Progenitor cell of endocrine pancreas (in vitro differentiated cells): Measurements from ENCODE around the gene LRRC74A. TPM values are rescaled to one million over a fixed set of nuclear protein-coding genes. Genes with fewer than 3 reads are reported as not detected.
"Not testable (repeated sequence)": the region's sequence is repeated elsewhere in the genome, so short reads cannot be mapped to it uniquely, and the experiment has no call there.

ENCODE experiments used
- DNase-seq: peaks from one replicate; pipeline ENCODE4 v3.0.0; 2021; ENCODE audit warnings: low spot score; ENCODE audit not compliant: unreplicated experiment
- H3K27ac Mint-ChIP-seq: 2 replicates; pipeline ENCODE4 v1.8.0; 2021; ENCODE audit warnings: mild to moderate bottlenecking, moderate library complexity, mixed read lengths
- H3K27me3 Mint-ChIP-seq: 2 replicates; pipeline ENCODE4 v1.8.0; 2021; ENCODE audit warnings: mixed read lengths
- H3K36me3 Mint-ChIP-seq: 2 replicates; pipeline ENCODE4 v1.8.0; 2022; ENCODE audit warnings: mixed read lengths; ENCODE audit not compliant: insufficient read depth
- H3K4me1 Mint-ChIP-seq: 2 replicates; pipeline ENCODE4 v1.8.0; 2021; ENCODE audit warnings: low read depth, mixed read lengths
- H3K4me3 Mint-ChIP-seq: 2 replicates; pipeline ENCODE4 v1.8.0; 2021; ENCODE audit warnings: low read depth, mild to moderate bottlenecking, moderate library complexity, mixed read lengths
- H3K9me3 Mint-ChIP-seq: 2 replicates; pipeline ENCODE4 v1.8.0; 2021; ENCODE audit warnings: low read depth, mixed read lengths
- total RNA-seq: library from RNA; stranded (reverse); gene quantifications from 2 replicates; pipeline ENCODE4 v1.2.1, GENCODE V29; 2021
- TF ChIP-seq, protein P1 (sequence below): fragments of 200-600 bp; sonication (generic); IDR thresholded peaks from one replicate; pipeline ENCODE4 v1.5.0; 2021; ENCODE audit warnings: antibody characterized with exemption, mild to moderate bottlenecking; ENCODE audit not compliant: unreplicated experiment

Gene LRRC74A
- total RNA-seq, 1 donor from 2014 or later: not detected

DNA sequence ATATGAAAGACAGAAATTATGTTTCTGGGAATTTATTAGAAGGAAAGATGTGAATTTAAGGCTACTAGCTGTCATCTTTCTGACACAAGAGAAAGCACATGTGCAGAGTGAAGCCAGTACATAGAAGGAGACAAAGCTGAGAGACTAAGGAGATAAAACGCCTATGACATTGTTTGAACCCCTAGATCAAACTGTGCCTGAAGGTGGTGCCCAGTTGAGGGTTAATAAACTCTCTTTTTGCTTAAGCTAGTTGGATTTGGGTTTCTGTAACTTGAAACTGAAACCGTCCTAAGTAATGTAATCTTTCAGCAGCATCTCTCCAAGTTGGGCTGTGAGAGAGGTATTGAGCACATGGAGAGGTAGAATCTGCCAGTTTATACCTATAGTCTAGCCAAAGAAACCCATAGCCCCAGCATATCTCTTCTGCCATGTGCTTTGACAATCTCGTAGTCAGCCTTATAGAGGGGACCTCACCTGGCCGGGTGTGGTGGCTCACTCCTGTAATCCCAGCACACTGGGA, 84.2 kb downstream of the LRRC74A start:
- peaks cover 9% of the 10 kb centered on the region for H3K4me1 Mint-ChIP-seq
- DNase-seq: no peak
- no peaks in the 10 kb centered on the region for H3K36me3 Mint-ChIP-seq
- H3K27me3 Mint-ChIP-seq: no peaks in the 10 kb centered on the region
- no peak overlapping the region for H3K27ac Mint-ChIP-seq
- TF ChIP-seq, protein P1, sequence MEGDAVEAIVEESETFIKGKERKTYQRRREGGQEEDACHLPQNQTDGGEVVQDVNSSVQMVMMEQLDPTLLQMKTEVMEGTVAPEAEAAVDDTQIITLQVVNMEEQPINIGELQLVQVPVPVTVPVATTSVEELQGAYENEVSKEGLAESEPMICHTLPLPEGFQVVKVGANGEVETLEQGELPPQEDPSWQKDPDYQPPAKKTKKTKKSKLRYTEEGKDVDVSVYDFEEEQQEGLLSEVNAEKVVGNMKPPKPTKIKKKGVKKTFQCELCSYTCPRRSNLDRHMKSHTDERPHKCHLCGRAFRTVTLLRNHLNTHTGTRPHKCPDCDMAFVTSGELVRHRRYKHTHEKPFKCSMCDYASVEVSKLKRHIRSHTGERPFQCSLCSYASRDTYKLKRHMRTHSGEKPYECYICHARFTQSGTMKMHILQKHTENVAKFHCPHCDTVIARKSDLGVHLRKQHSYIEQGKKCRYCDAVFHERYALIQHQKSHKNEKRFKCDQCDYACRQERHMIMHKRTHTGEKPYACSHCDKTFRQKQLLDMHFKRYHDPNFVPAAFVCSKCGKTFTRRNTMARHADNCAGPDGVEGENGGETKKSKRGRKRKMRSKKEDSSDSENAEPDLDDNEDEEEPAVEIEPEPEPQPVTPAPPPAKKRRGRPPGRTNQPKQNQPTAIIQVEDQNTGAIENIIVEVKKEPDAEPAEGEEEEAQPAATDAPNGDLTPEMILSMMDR: no peak
- no peak overlapping the region for H3K4me3 Mint-ChIP-seq
- no peaks in the 10 kb centered on the region for H3K9me3 Mint-ChIP-seq

DNA sequence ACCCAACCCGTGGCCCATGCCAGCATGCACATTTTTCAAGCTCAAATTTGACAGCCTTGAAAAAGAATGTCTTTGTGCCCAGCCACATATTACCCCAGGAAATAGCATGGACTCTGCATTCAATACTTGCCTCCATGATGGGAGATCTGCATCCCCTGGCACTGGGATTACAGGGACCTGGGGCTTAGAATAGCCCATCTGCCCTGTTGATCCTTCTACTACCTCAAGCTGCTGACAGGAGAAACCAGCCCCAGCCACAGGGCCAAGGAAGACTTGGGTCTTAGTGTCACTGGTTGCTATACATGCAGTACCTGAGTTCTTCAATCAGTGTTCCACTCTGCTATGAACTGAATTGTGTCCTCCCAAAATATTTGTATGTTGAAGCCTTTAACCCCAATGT, 85.3 kb downstream of the LRRC74A start:
- DNase-seq: no peak
- H3K9me3 Mint-ChIP-seq: no peaks in the 10 kb centered on the region
- TF ChIP-seq, protein P1: no peak
- no peaks in the 10 kb centered on the region for H3K27me3 Mint-ChIP-seq
- peaks cover 13% of the 10 kb centered on the region for H3K4me1 Mint-ChIP-seq
- H3K36me3 Mint-ChIP-seq: no peaks in the 10 kb centered on the region
- no peak overlapping the region for H3K4me3 Mint-ChIP-seq
- peak overlapping the region; percentile 24 for H3K27ac Mint-ChIP-seq

DNA sequence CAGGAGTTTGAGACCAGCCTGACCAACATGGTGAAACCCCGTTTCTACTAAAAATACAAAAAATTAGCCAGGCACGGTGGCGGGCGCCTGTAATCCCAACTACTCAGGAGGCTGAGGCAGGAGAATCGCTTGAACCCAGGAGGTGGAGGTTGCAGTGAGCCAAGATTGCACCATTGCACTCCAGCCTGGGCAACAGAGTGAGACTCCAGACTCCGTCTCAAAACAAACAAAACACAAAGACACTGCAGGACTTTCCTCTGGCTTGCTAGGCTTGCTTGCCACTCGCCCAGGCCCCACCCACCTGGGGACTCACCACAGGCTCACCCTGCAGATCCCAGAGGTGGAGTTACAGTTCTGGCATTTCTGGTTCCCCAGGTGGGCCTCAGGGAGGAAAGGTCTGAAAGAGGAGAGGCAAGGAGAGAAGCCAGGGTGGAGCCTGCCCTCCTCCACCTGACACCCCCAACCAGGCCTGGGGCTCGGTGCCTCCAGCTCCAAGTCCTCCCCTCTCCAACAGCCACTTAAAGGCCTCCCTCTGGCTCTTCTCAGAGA, 88.4 kb downstream of the LRRC74A start:
- not testable (repeated sequence) for H3K4me3 Mint-ChIP-seq, H3K27ac Mint-ChIP-seq, DNase-seq, H3K36me3 Mint-ChIP-seq, H3K27me3 Mint-ChIP-seq, H3K9me3 Mint-ChIP-seq
- H3K4me1 Mint-ChIP-seq: peaks cover 37% of the 10 kb centered on the region

DNA sequence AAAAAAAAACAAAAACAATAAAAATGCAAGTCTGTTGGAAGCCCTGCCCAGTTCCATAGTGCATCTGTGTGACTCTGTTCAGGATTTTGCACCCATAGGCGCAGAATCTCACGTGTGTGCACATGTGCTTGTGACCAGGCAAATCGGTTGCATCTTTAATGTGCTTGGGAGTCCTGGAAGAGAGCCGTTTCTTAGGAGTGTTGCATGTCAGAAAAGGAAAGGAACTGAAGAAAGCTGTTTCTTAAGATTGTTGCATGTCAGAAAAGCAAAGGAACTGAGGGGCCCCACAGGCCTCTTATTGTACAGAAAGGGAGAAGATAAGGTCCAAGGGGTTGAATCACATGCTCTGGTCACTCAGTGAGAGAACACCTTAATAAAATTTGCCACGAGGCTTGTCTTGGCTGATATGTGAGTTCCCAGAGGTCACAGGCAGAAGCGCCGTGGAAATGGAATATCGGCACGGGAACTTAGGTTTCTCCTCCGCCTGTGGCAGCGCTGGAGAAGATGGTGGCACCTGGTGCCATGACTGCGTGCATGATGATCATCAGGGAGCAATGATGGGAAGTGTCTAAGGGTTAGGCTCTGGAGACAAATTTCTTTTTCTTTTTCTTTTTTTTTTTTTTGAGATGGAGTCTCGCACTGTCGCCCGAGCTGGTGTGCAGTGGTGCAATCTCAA, 90.0 kb downstream of the LRRC74A start:
- Mint-ChIP-seq H3K9me3 (no peaks in the 10 kb centered on the region), H3K27ac (no peak overlapping the region), H3K36me3 (no peaks in the 10 kb centered on the region), H3K4me3 (no peak overlapping the region), H3K4me1 (peaks cover 47% of the 10 kb centered on the region), H3K27me3 (no peaks in the 10 kb centered on the region)
- TF ChIP-seq, protein P1: no peak
- DNase-seq: no peak

DNA sequence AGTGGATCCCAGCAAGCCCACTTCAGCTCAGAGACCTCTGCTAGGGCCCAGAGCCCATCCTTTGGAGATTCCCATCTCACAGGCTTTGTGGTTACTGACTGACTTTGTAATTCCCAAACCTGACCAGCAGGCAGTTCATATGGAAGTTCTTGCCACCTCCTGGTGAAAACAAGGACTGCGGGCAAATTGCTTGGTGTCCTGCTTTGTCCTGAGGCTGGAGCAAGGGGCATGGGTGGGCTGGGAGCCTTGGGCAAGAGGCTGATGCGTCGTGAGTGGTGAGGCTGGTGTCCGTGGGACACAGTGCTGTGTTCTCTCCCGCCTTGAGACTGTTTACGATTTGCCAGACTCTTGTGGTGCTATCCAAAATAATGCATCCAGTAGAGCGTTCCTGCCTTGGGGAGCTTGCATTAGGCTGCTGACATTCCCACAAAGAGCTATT, 91.0 kb downstream of the LRRC74A start:
- DNase-seq: peak; percentile 55
- H3K9me3 Mint-ChIP-seq: no peaks in the 10 kb centered on the region
- H3K36me3 Mint-ChIP-seq: no peaks in the 10 kb centered on the region
- H3K27me3 Mint-ChIP-seq: no peaks in the 10 kb centered on the region
- H3K4me1 Mint-ChIP-seq: peaks cover 50% of the 10 kb centered on the region
- no peak overlapping the region for H3K4me3 Mint-ChIP-seq
- H3K27ac Mint-ChIP-seq: peak overlapping the region; percentile 81
- TF ChIP-seq, protein P1: peak; percentile 65

DNA sequence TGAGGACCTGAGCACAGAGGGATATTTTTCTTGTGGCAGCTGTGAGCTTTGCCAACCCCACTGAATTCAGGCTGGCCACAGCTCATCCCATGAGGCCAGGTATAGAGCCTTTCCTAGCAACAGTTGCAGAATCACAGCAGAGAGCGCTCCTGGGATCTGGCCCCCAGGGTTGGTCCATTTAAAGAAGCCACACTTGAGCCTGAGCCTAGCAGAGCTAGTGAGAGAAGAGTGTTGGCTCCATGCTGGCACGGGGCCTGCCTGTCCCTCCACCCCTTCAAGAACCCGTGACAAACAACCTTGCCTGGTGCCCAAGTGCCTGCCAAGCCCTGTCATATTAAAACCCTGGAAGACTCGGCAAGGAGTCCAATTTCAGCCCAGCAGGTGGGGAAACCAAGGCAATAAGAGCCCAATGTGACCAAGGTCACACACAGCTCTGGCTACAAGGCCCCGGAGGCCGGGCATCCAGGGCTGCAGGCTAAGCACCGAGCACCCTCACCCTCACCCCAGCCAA, 91.6 kb downstream of the LRRC74A start:
- TF ChIP-seq, protein P1: no peak

More for the DNA sequence above, 91.6 kb downstream of the LRRC74A start:
- Mint-ChIP-seq H3K27ac (peak overlapping the region; percentile 86), H3K27me3 (no peaks in the 10 kb centered on the region), H3K4me3 (no peak overlapping the region), H3K9me3 (no peaks in the 10 kb centered on the region), H3K4me1 (peaks cover 54% of the 10 kb centered on the region), H3K36me3 (no peaks in the 10 kb centered on the region)
- no peak for DNase-seq
